ENCODE data around the gene SH3TC1.

GRCh38 chr4:8210010-8210409 is 10.9 kb downstream of the SH3TC1 start:
- TF ChIP-seq CTCF (IDR thresholded peaks at IDR 0.05; ENCODE audit: low read length) (no peak), EZH2 (IDR thresholded peaks at IDR 0.05; ENCODE audit: borderline replicate concordance, low read length) (no peak)
